GM21723 (cell line): ENCODE results near the gene IL17C.

Source experiments
- ATAC-seq: cut with Tn5 transposase; IDR thresholded peaks from one replicate; pipeline ENCODE4 v1.9.1; 2021; ENCODE audit warnings: mild to moderate bottlenecking, moderate library complexity; ENCODE audit not compliant: unreplicated experiment

IL17C gene

GRCh38 chr16:88638323-88639230 lies at the start of gene IL17C:
TSS of gene IL17C (plus strand) at chr16:88638572. CDS start at chr16:88638642, 70 bp downstream.
- ATAC-seq: no peak

GRCh38 chr16:88588754-88589153 lies 49.6 kb upstream of the IL17C start:
- no peak for ATAC-seq

- no peak for ATAC-seq
Observed at GRCh38 chr16:88589441-88589840, 48.9 kb upstream of the IL17C start.

- ATAC-seq: peak; percentile 60
Observed at GRCh38 chr16:88591577-88592021, 46.8 kb upstream of the IL17C start.

- no peak for ATAC-seq
Observed at GRCh38 chr16:88593061-88593460, 45.3 kb upstream of the IL17C start.

GRCh38 chr16:88593489-88593888 lies 44.9 kb upstream of the IL17C start:
- ATAC-seq: no peak

- ATAC-seq: no peak
Observed at GRCh38 chr16:88593910-88594309, 44.5 kb upstream of the IL17C start.

GRCh38 chr16:88595101-88595500 lies 43.3 kb upstream of the IL17C start:
- ATAC-seq: no peak

- no peak for ATAC-seq
Observed at GRCh38 chr16:88595921-88596320, 42.5 kb upstream of the IL17C start.

GRCh38 chr16:88596483-88596882 lies 41.9 kb upstream of the IL17C start:
- no peak for ATAC-seq

GRCh38 chr16:88597856-88598491 lies 40.4 kb upstream of the IL17C start:
- no peak for ATAC-seq

- no peak for ATAC-seq
Observed at GRCh38 chr16:88599092-88599733, 39.2 kb upstream of the IL17C start.

GRCh38 chr16:88599825-88600538 lies 38.4 kb upstream of the IL17C start:
- ATAC-seq: no peak

GRCh38 chr16:88600539-88600896 lies 37.9 kb upstream of the IL17C start:
- ATAC-seq: no peak

- no peak for ATAC-seq
Observed at GRCh38 chr16:88601313-88602036, 36.9 kb upstream of the IL17C start.

GRCh38 chr16:88602091-88602490 lies 36.3 kb upstream of the IL17C start:
- no peak for ATAC-seq

GRCh38 chr16:88605186-88606147 lies 32.9 kb upstream of the IL17C start:
- no peak for ATAC-seq

- ATAC-seq: no peak
Observed at GRCh38 chr16:88606148-88606757, 32.1 kb upstream of the IL17C start.

GRCh38 chr16:88608076-88608475 lies 30.3 kb upstream of the IL17C start:
- no peak for ATAC-seq
